ENCODE results near the gene NMU. TPM values are rescaled to one million over a fixed set of nuclear protein-coding genes. Genes with fewer than 3 reads are reported as not detected.

NMU gene
- total RNA-seq, 2 experiments from 2014 or later: not detected

- Histone ChIP-seq H3K27ac (ENCODE audit: low read depth, low read length, poor library complexity, severe bottlenecking) (no peak overlapping the region), H3K36me3 (ENCODE audit: insufficient read depth, low read length) (no peaks in the 10 kb centered on the region), H3K4me2 (ENCODE audit: low read length) (no peak overlapping the region), H2AFZ (ENCODE audit: low read length) (no peak overlapping the region), H3K4me3 (ENCODE audit: low read depth, low read length, poor library complexity, severe bottlenecking) (no peak overlapping the region), H3K9me2 (ENCODE audit: insufficient read depth, low read length) (no peaks in the 10 kb centered on the region), H3K4me1 (ENCODE audit: insufficient read depth, low read length, poor library complexity, severe bottlenecking) (no peaks in the 10 kb centered on the region), H3K79me2 (ENCODE audit: insufficient read depth, low read depth, low read length) (no peaks in the 10 kb centered on the region), H3K9me3 (ENCODE audit: low read length) (no peaks in the 10 kb centered on the region), H4K20me1 (ENCODE audit: insufficient read depth, low read length) (no peaks in the 10 kb centered on the region)
- no TSS peak for BruUV-seq (replicated peaks)
- intact Hi-C loops (cut with micrococcal nuclease; ENCODE audit: unreplicated experiment): no loop called here
- ChIA-PET CTCF (ENCODE audit: unreplicated experiment) (no interaction called here), POLR2A (no interaction called here)
- no peak for TF ChIP-seq EZH2phosphoT487 (IDR thresholded peaks at IDR 0.05; ENCODE audit: borderline replicate concordance, low read depth, low read length)
- TF ChIP-seq, protein P1, sequence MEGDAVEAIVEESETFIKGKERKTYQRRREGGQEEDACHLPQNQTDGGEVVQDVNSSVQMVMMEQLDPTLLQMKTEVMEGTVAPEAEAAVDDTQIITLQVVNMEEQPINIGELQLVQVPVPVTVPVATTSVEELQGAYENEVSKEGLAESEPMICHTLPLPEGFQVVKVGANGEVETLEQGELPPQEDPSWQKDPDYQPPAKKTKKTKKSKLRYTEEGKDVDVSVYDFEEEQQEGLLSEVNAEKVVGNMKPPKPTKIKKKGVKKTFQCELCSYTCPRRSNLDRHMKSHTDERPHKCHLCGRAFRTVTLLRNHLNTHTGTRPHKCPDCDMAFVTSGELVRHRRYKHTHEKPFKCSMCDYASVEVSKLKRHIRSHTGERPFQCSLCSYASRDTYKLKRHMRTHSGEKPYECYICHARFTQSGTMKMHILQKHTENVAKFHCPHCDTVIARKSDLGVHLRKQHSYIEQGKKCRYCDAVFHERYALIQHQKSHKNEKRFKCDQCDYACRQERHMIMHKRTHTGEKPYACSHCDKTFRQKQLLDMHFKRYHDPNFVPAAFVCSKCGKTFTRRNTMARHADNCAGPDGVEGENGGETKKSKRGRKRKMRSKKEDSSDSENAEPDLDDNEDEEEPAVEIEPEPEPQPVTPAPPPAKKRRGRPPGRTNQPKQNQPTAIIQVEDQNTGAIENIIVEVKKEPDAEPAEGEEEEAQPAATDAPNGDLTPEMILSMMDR (conservative IDR thresholded peaks at IDR 0.05; ENCODE audit: low read length): no peak
- DNase-seq (ENCODE audit: low spot score): no peak
These were observed 37.3 kb upstream of the NMU start for GRCh38 chr4:55673424-55673823.

GRCh38 chr4:55671667-55672066, 35.6 kb upstream of the NMU start:
- no peaks in the 10 kb centered on the region for H3K4me1 ChIP-seq (ENCODE audit: insufficient read depth, low read length, poor library complexity, severe bottlenecking)
- H3K27ac ChIP-seq (ENCODE audit: low read depth, low read length, poor library complexity, severe bottlenecking): no peak overlapping the region
- H2AFZ ChIP-seq (ENCODE audit: low read length): no peak overlapping the region
- H3K9me3 ChIP-seq (ENCODE audit: low read length): no peaks in the 10 kb centered on the region
- no TSS peak for BruUV-seq (replicated peaks)
- POLR2A ChIA-PET: no interaction called here
- H4K20me1 ChIP-seq (ENCODE audit: insufficient read depth, low read length): no peaks in the 10 kb centered on the region
- H3K36me3 ChIP-seq (ENCODE audit: insufficient read depth, low read length): no peaks in the 10 kb centered on the region
- intact Hi-C loops (cut with micrococcal nuclease; ENCODE audit: unreplicated experiment): no loop called here
- TF ChIP-seq, protein P1 (conservative IDR thresholded peaks at IDR 0.05; ENCODE audit: low read length): no peak
- no peak for TF ChIP-seq EZH2phosphoT487 (IDR thresholded peaks at IDR 0.05; ENCODE audit: borderline replicate concordance, low read depth, low read length)
- DNase-seq (ENCODE audit: low spot score): no peak
- no peak overlapping the region for H3K4me3 ChIP-seq (ENCODE audit: low read depth, low read length, poor library complexity, severe bottlenecking)
- no peaks in the 10 kb centered on the region for H3K9me2 ChIP-seq (ENCODE audit: insufficient read depth, low read length)
- H3K79me2 ChIP-seq (ENCODE audit: insufficient read depth, low read depth, low read length): no peaks in the 10 kb centered on the region
- CTCF ChIA-PET (ENCODE audit: unreplicated experiment): no interaction called here
- H3K4me2 ChIP-seq (ENCODE audit: low read length): no peak overlapping the region

GRCh38 chr4:55670695-55671094, 34.6 kb upstream of the NMU start:
- no peaks in the 10 kb centered on the region for H3K9me2 ChIP-seq (ENCODE audit: insufficient read depth, low read length)
- H3K4me1 ChIP-seq (ENCODE audit: insufficient read depth, low read length, poor library complexity, severe bottlenecking): no peaks in the 10 kb centered on the region
- no peak overlapping the region for H3K4me3 ChIP-seq (ENCODE audit: low read depth, low read length, poor library complexity, severe bottlenecking)
- H3K4me2 ChIP-seq (ENCODE audit: low read length): no peak overlapping the region
- TF ChIP-seq EZH2phosphoT487 (IDR thresholded peaks at IDR 0.05; ENCODE audit: borderline replicate concordance, low read depth, low read length): no peak
- TF ChIP-seq, protein P1 (conservative IDR thresholded peaks at IDR 0.05; ENCODE audit: low read length): no peak
- H4K20me1 ChIP-seq (ENCODE audit: insufficient read depth, low read length): no peaks in the 10 kb centered on the region
- H3K36me3 ChIP-seq (ENCODE audit: insufficient read depth, low read length): no peaks in the 10 kb centered on the region
- H3K27ac ChIP-seq (ENCODE audit: low read depth, low read length, poor library complexity, severe bottlenecking): no peak overlapping the region
- ChIA-PET CTCF (ENCODE audit: unreplicated experiment) (no interaction called here), POLR2A (no interaction called here)
- no peaks in the 10 kb centered on the region for H3K9me3 ChIP-seq (ENCODE audit: low read length)
- H3K79me2 ChIP-seq (ENCODE audit: insufficient read depth, low read depth, low read length): no peaks in the 10 kb centered on the region
- intact Hi-C loops (cut with micrococcal nuclease; ENCODE audit: unreplicated experiment): no loop called here
- DNase-seq (ENCODE audit: low spot score): no peak
- H2AFZ ChIP-seq (ENCODE audit: low read length): no peak overlapping the region
- BruUV-seq (replicated peaks): no TSS peak

Measured in OCI-LY7 (cell line).